SK-N-SH (cell line): ENCODE measurements around the gene RBM20.

ENCODE experiments used
- CTCF ChIP-seq: fragments of 200-600 bp; sonication (generic); IDR thresholded peaks from 2 replicates; pipeline ENCODE4 v1.6.1; 2017; ENCODE audit warnings: antibody characterized with exemption, mild to moderate bottlenecking, moderate library complexity
- EP300 ChIP-seq, 2 experiments: IDR thresholded peaks; 2 replicates each; pipeline versions ENCODE4 v1.4.0 to v1.6.1; 2012; ENCODE audit warnings: borderline replicate concordance in 1 of 2, low read depth in 1 of 2, low read length in 1 of 2
- MXI1 ChIP-seq: IDR thresholded peaks from 2 replicates; pipeline ENCODE4 v1.6.1; 2012; ENCODE audit warnings: mild to moderate bottlenecking, low read depth, low read length, improper control_type of control experiment
- YY1 ChIP-seq: IDR thresholded peaks from 2 replicates; pipeline ENCODE4 v1.4.0; 2012; ENCODE audit warnings: low read depth, mild to moderate bottlenecking

DNA sequence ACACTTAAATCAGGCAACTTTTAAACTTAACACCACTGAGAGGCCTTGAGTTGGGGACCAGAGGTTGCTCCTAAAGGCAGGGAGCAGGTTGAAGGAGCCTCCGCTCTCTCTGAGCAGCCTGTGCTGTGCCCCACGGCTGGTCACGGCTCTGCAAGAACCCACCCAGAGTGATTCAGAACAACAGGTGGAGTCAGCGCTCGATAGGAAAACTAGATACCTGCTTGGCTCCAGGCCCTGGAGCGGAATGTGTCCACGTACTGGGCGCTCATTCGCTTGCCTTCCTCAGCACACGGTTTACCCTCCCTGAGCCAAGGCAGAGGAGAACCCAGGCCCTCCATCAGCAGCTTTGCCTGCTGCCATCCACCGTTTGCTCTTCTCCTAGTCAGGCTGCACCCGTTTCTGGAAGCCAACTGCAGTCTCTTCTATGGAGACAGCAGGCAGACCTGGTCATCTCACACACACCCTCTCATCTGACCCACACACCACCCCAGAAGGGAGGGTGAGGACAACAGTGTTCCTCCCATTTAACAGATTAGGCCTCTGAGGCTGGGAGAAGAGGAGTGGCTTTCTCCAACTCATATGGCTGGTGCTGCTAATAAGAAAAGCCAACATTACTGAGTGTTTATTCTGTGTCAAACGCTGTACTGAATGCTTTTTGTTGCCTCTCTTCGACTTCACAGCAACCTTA lies 189.9 kb downstream of the RBM20 start:
- TF ChIP-seq MXI1 (no peak), CTCF (no peak), EP300 (IDR thresholded peaks at IDR 0.05; ENCODE audit: borderline replicate concordance in 1 of 2, low read depth in 1 of 2, low read length in 1 of 2) (no peak), YY1 (no peak)
